SU-DHL-6 (cell line): ENCODE data around the gene ERVMER34-1.

ENCODE experiments used
- CTCF ChIP-seq: fragments of 200-600 bp; sonication (generic); IDR thresholded peaks from one replicate; pipeline ENCODE4 v1.5.1; 2017; ENCODE audit warnings: antibody characterized with exemption, mild to moderate bottlenecking, low read length, moderate library complexity; ENCODE audit not compliant: insufficient read depth, poor library complexity, severe bottlenecking
- EZH2phosphoT487 ChIP-seq: fragments of 200-600 bp; sonication (generic), shearing (Covaris generic); conservative IDR thresholded peaks from 2 replicates; pipeline ENCODE4 v1.6.1; 2018; ENCODE audit warnings: mild to moderate bottlenecking, antibody characterized with exemption, low read length, moderate library complexity, mixed read lengths

GRCh38 chr4:52752936-52753335 is 1.7 kb upstream of the ERVMER34-1 start:
- TF ChIP-seq CTCF: no peak
- no peak for TF ChIP-seq EZH2phosphoT487
